Measurements from ENCODE around the gene BTNL3.

Gene BTNL3

DNA sequence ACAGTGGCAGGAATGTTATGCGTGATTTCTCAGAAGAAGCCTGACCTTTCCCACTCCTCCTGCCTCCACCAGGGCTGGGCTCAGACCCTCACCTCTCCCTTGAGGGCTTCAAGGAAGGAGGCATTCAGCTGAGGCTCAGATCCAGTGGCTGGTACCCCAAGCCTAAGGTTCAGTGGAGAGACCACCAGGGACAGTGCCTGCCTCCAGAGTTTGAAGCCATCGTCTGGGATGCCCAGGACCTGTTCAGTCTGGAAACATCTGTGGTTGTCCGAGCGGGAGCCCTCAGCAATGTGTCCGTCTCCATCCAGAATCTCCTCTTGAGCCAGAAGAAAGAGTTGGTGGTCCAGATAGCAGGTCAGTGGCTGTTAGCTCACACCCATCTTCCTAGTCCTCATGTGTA is 61.4 kb downstream of the BTNL3 start:
- DNase-seq, result no peak

DNA sequence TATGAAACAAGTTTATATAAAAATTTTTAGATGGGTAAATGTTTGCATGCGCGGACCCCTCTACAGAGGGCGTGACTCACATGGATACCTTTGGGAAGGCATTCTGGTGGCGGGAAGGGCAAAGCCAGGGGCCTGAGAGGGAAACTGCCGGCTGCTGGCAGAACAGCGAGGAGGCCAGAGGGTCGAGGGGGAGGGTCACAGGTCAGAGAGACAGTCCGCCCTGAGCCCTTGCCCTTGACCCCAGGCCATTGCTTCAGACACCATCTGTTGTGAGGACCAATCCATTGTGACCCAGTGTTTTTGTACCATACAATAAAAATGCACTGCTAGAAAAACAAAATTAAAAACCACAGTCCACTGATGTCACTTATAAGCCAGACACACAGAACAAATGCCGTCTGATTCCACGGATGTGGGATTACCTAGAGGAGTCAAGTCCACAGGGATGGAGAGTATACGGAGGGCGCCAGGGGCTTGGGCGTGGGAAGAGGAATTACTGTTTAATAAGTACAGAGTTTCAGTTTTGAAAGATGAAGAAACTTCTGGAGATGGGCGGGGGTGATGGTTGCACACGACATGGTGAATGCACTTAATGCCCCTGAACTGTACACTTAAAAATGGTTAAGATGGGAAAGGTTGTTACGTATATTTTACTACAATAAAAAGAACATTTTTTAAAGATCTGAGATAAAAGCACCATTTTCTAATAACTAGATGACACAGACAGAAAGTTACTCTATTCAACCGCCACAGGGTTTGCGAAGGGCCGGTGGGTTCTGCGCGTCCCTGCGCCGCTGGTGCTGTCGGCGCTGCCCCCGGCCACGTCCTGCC is 63.4 kb downstream of the BTNL3 start:
- DNase-seq, result no peak

DNA sequence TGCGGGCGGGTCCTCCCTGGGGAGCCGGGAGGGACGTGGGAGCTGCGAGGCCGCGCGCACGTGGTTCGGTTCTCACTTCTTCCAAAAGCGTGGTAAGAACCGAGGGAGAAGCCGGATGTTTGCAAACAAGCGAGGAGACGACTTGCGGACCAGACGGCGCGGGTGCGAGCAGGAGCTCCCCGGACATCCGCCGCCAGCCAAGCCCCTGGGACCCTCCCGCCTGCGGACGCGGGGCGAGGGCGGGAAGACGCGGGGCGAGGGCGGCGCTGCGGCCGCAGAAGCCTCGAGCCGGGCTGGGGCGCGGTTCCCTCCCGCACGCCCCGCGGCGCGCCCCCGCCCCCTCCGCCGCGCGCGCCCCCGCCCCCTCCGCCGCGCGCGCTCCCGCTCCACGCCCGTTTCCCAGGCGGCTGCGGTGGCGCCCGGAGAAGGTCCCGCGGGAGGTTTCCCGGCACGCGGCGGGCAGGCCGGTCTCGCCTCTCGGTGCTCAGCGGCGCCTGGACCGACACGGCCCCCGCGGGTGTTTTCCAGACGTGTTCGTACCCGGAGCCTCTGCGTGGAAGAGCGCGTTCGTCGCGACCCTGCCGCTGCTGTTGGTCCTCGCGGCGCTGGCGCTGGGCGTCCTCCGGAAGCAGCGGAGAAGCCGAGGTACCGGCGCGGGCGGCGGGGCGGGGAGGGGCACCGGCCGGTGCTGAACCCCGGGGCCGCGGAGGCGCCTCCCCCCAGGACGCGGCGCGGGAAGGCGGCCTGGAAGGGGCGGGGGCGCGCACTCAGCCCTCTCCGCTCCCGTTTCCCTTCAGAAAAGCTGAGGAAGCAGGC is 64.2 kb downstream of the BTNL3 start:
- DNase-seq, result peak; percentile 22

DNA sequence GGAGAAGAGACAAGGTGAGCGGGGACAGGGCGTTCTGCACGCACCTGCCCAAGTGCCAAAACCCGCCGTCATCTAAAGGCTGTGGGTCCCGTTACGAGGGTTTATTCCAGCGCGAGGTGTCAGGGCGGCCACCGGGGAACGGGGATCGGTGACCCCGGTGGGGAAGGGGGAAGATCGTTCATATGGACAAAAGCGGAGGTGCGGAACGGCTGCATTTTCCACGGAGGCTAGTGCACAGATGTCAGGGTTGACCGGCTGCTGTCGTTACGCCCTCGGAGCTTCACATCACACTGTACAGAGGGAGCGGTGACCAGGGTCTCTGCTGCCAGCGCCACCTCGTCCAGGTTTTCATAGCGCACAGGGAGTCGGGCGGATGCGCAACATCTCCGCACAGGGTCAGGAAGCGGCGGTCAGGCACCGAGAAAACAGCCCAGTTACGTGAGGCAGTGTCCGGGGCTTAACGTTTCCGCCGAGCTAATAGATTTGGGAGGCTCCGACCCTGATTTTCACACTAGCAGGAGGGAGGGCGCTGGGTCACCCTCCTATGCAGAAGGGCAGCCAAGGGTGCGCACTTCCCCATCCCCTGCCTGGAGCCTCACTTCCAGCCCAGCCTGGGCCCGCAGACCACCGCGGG is 65.0 kb downstream of the BTNL3 start:
- DNase-seq, result no peak

DNA sequence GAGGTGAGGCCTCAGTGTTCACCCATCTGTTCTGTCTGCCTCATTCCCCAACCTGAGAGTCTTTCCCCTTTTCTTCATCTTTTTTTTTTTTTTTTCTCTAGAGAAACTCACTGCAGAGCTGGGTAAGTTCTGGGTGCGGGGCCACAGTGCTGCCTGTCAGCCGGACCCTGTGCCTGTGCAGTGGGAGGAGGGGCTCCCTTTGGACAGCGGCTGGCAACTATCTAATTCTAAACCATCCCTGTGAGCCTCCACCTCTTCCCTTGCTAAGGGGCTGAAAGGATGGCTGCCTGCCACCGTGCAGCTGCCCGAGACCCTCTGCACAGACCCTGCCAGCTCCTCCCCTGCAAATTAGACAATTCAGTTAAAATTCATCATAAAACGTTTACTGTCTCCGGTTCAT is 65.5 kb downstream of the BTNL3 start:
- DNase-seq, result no peak

DNA sequence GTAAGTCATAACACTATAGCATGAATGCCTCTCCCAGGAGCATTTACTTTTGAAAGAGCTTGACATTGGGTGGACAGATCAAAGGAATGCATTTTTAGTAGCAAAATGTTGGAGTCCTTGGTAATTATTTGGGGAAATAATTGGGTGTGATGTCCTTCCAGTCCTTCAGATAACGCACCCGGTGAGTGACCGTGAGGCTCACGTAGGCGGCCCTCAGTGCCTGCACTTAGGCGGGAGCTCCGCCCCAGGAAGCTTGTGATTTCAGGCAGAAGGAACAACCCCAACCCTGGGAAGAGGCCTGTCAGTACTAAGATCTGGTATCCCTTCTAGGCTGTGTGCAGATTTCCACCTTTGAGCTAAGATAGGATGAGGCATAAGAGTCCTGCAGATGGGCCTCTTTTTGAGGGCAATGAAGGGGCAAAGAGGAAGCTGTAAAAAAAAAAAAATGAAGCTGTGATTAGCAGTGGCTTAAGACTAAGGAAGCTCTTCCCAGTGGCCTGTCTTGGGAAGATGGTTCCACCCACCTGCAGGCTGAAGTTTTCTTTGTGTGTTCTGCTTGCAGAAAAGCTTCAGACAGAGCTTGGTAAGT is 66.3 kb downstream of the BTNL3 start:
- no peak for DNase-seq
